Retinal pigment epithelial cell (primary cell): ENCODE measurements around the gene HASPIN.

ENCODE experiments used
- DNase-seq: peaks from one replicate; pipeline ENCODE4 v3.0.0-alpha.2; 2010; ENCODE audit warnings: low read depth
- H3K4me3 ChIP-seq: 2 replicates; pipeline ENCODE4 v1.5.1; 2011; ENCODE audit warnings: mild to moderate bottlenecking, low read length, control low read depth, moderate library complexity
- TF ChIP-seq, protein P1 (sequence below): conservative IDR thresholded peaks from 2 replicates; pipeline ENCODE4 v1.5.1; 2011; ENCODE audit warnings: low read depth, low read length, control low read depth, inconsistent platforms

Gene HASPIN

GRCh38 chr17:3690094-3690715 lies 33.5 kb upstream of the HASPIN start:
- no peak overlapping the region for H3K4me3 ChIP-seq
- TF ChIP-seq, protein P1, sequence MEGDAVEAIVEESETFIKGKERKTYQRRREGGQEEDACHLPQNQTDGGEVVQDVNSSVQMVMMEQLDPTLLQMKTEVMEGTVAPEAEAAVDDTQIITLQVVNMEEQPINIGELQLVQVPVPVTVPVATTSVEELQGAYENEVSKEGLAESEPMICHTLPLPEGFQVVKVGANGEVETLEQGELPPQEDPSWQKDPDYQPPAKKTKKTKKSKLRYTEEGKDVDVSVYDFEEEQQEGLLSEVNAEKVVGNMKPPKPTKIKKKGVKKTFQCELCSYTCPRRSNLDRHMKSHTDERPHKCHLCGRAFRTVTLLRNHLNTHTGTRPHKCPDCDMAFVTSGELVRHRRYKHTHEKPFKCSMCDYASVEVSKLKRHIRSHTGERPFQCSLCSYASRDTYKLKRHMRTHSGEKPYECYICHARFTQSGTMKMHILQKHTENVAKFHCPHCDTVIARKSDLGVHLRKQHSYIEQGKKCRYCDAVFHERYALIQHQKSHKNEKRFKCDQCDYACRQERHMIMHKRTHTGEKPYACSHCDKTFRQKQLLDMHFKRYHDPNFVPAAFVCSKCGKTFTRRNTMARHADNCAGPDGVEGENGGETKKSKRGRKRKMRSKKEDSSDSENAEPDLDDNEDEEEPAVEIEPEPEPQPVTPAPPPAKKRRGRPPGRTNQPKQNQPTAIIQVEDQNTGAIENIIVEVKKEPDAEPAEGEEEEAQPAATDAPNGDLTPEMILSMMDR = no peak
- no peak for DNase-seq

GRCh38 chr17:3691617-3692067 lies 32.1 kb upstream of the HASPIN start:
- DNase-seq = no peak
- H3K4me3 ChIP-seq = no peak overlapping the region
- TF ChIP-seq, protein P1 = no peak

- TF ChIP-seq, protein P1 = peak; percentile 4
- no peak overlapping the region for H3K4me3 ChIP-seq
- DNase-seq = no peak
Measured at GRCh38 chr17:3692346-3692745, 31.4 kb upstream of the HASPIN start.

DNA sequence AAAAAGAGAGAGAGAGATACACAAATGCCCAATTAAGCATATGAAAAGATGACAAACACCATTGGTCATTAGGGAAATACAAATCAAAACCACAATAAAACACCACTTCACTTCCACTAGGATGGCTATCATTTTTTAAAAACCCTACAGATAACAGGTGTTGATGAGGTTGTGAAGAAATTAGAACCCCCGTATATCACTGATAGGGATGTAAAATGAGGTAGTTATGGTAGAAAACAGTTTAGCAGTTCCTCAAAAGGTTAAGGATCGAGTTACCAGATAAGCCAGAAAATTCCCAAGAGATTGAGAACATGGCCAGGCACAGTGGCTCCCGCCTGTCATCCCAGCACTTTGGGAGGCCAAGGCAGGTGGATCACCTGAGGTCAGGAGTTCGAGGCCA lies 30.6 kb upstream of the HASPIN start:
- TF ChIP-seq, protein P1 = no peak
- no peak overlapping the region for H3K4me3 ChIP-seq
- DNase-seq = no peak

DNA sequence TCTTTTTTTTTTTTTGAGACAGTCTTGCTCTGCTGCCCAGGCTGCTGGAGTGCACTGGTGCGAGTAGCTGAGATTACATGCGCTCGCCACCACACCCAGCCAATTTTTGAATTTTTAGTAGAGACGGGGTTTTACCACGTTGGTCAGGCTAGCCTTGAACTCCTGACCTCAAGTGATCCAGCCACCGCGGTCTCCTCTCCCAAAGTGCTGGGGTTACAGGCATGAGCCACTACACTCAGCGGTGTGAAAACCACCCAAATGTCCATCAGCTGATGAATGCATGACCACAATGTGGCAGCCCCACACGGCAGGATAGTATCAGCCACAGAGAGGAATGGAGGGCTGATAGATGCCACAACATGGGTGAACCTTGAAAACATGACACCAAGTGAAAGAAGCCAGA lies 29.9 kb upstream of the HASPIN start:
- no peak for DNase-seq
- TF ChIP-seq, protein P1 = no peak
- no peak overlapping the region for H3K4me3 ChIP-seq

GRCh38 chr17:3695129-3695722 lies 28.5 kb upstream of the HASPIN start:
- H3K4me3 ChIP-seq = peak overlapping the region; percentile 55
- no peak for DNase-seq
- TF ChIP-seq, protein P1 = no peak

DNA sequence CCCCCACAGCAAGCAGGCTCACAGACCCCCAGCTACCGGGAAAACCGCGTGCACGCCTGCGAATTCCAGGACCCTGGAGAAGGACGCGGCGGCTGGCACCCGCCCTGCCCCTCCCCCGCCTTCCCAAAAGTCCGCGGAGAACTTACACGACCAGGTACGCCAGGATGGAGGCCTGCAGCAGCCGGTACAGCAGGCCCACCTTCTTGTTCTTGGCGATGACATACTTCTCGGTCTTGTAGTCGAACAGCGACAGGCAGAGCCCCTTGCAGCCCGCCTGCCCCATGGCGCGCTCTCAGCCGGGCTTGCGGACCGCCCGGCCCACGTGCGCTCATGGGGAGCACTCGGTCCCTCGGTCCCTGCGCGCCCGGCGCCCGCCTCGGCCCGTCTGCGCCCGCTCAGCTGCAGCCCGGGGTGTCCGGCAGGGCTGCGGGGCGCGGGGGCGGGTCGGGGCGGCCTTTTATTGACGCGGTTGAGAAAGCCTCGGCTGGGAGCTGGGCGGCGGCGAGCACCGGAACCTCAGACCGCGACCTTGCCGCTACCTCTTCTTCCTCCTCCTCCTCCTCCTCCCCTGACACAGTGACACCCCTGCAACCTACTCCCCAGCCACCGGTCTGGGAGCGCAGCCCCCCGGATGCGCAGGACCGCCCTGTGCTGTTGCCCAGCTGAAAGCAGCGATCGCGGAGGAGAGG lies 27.8 kb upstream of the HASPIN start, which contains the start of gene P2RX5:
TSS of gene P2RX5 (minus strand) at position 433 of the 689 bp plus-strand sequence. CDS start at position 283, 150 bp downstream.
- TF ChIP-seq, protein P1 = no peak
- DNase-seq = no peak
- peak within 1 kb of the TSS; percentile 55 for H3K4me3 ChIP-seq
